Tibial nerve (tissue), 4 donors: ENCODE results near the gene GANAB. TPM values are rescaled to one million over a fixed set of nuclear protein-coding genes. Genes with fewer than 3 reads are reported as not detected.
A peak's percentile ranks its signal among the peaks of the same experiment; 100 is the strongest.

Experiments used
- DNase-seq, 2 donors: peaks; one replicate each; pipeline ENCODE4 v3.0.0-alpha.2; 2019; ENCODE audit warnings: low spot score in 2 of 2
- H3K27ac ChIP-seq, 4 donors: fragments of 200-600 bp; sonication (generic) in 3 of 4; one replicate each; pipeline ENCODE4 v1.5.1; 2017 to 2019; ENCODE audit warnings: mild to moderate bottlenecking in 1 of 4
- H3K27me3 ChIP-seq, 2 donors: fragments of 200-600 bp; sonication (generic) in 1 of 2; one replicate each; pipeline versions ENCODE4 v1.5.1 to v1.6.0; 2017 to 2019
- H3K36me3 ChIP-seq, 3 donors: fragments of 200-600 bp; sonication (generic); one replicate each; pipeline ENCODE4 v1.5.1; 2018 to 2019
- H3K4me1 ChIP-seq, 4 donors: fragments of 200-600 bp; sonication (generic) in 3 of 4; one replicate each; pipeline ENCODE4 v1.5.1; 2017 to 2019
- H3K4me3 ChIP-seq, 4 donors: fragments of 200-600 bp; sonication (generic) in 3 of 4; one replicate each; pipeline ENCODE4 v1.5.1; 2017 to 2019; ENCODE audit warnings: mild to moderate bottlenecking in 1 of 4, moderate library complexity in 1 of 4
- H3K9me3 ChIP-seq, 4 donors: fragments of 200-600 bp; sonication (generic) in 3 of 4; one replicate each; pipeline ENCODE4 v1.5.1; 2017 to 2019
- EP300 ChIP-seq, 2 donors: sonication (generic); formaldehyde crosslinking; IDR thresholded peaks; one replicate each; pipeline ENCODE4 v1.6.1; 2017; ENCODE audit warnings: antibody characterized with exemption in 2 of 2, mild to moderate bottlenecking in 1 of 2
- POLR2A ChIP-seq, 2 donors: fragments of 450-650 bp; IDR thresholded peaks; one replicate each; pipeline ENCODE4 v1.6.1; 2017; ENCODE audit warnings: antibody characterized with exemption in 2 of 2, mild to moderate bottlenecking in 2 of 2, moderate library complexity in 2 of 2
- WGBS, 2 donors: methylation state at CpG; one replicate each; pipeline ENCODE4 v1.1.5; 2018; 5-methylcytosine and 5-hydroxymethylcytosine counted together
- total RNA-seq, 4 donors: library from RNA; depleted of rRNA; stranded (reverse); fragments of >200 nt; gene quantifications; one replicate each; pipeline ENCODE4 v1.1.0, GENCODE V29; 2016
- TF ChIP-seq, protein P1 (sequence below), 5 experiments: fragments of 200-600 bp in 3 of 5; fragments of 450-650 bp in 2 of 5; sonication (generic) in 3 of 5; IDR thresholded peaks; one replicate each; pipeline ENCODE4 v1.5.1; 2016 to 2019; ENCODE audit warnings: antibody characterized with exemption in 5 of 5, mild to moderate bottlenecking in 3 of 5, moderate library complexity in 2 of 5

Gene GANAB
- total RNA-seq, 4 donors from 2014 or later, result 107 to 150 (median 121) TPM

DNA sequence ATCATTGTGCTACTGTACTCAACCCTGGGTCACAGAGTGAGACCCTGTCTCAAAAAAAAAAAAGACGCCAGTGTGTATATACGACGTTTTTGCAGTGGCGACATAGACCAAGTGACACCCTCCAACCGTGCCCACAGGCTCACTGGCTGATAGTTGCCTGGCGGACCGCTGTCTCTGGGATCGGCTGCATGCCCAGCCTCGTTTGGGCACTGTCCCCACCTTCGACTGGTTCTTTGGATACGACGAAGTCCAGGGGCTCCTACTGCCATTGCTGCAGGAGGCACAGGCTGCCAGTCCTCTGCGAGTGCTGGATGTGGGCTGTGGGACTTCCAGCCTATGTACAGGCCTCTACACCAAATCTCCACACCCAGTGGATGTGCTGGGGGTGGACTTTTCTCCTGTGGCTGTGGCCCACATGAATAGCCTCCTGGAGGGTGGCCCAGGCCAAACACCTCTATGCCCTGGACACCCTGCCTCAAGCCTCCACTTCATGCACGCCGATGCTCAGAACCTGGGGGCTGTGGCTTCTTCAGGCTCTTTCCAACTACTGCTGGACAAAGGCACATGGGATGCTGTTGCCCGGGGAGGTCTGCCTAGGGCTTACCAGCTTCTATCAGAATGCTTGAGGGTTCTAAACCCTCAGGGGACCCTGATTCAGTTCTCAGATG lies 20.0 kb upstream of the GANAB start:
- H3K27me3 ChIP-seq, result no peaks in the 10 kb centered on the region
- peak overlapping the region in 3 of 4 donors; percentile 91 to 93 (median 93) for H3K27ac ChIP-seq
- no peak for DNase-seq
- peak overlapping the region; percentile 60 to 94 (median 75) for H3K4me3 ChIP-seq
- TF ChIP-seq, protein P1, sequence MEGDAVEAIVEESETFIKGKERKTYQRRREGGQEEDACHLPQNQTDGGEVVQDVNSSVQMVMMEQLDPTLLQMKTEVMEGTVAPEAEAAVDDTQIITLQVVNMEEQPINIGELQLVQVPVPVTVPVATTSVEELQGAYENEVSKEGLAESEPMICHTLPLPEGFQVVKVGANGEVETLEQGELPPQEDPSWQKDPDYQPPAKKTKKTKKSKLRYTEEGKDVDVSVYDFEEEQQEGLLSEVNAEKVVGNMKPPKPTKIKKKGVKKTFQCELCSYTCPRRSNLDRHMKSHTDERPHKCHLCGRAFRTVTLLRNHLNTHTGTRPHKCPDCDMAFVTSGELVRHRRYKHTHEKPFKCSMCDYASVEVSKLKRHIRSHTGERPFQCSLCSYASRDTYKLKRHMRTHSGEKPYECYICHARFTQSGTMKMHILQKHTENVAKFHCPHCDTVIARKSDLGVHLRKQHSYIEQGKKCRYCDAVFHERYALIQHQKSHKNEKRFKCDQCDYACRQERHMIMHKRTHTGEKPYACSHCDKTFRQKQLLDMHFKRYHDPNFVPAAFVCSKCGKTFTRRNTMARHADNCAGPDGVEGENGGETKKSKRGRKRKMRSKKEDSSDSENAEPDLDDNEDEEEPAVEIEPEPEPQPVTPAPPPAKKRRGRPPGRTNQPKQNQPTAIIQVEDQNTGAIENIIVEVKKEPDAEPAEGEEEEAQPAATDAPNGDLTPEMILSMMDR (IDR thresholded peaks at IDR 0.05), result no peak
- TF ChIP-seq POLR2A (IDR thresholded peaks at IDR 0.05), result no peak
- TF ChIP-seq EP300 (IDR thresholded peaks at IDR 0.05), result no peak
- peaks cover 0 to 36% (median 0%) of the 10 kb centered on the region in 3 donors for H3K36me3 ChIP-seq
- no peaks in the 10 kb centered on the region for H3K9me3 ChIP-seq
- peaks cover 0 to 56% (median 32%) of the 10 kb centered on the region in 4 donors for H3K4me1 ChIP-seq
- WGBS, 2 donors, result 56 to 64% methylated on average over 16 of the region's 16 CpGs

DNA sequence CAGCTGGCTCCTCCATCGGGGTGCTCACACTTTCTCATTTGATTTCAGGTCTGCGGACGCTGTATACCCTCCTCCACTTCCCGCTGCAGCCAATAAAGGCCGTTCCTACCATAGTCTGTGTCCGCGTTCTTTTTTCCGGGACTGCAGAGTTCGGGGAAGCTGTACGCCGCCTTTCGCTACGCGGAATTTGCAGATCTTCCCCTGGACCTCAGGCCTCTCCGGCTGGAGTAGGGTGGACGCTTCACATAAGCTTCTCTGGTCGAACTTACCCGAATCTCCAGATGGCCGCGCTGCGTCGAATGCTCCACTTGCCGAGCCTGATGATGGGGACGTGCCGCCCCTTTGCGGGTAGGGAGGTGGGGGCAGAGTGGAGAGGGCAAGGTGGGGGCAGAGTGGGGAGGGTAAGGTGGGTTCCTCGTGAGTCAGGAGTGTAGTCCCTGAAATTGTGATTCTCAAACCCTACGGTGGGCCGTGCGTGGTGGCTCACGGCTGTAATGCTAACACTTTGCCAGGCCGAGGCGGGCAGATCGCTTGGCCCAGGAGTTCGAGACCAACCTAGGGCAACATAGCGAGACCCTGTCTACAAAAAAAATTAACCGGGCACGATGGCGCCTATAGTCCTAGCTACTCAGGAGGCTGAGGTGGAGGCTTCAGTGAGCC lies 19.3 kb upstream of the GANAB start:
- Histone ChIP-seq H3K27me3 (no peaks in the 10 kb centered on the region), H3K4me1 (peaks cover 0 to 52% (median 30%) of the 10 kb centered on the region in 4 donors), H3K9me3 (no peaks in the 10 kb centered on the region), H3K4me3 (peak overlapping the region; percentile 60 to 94 (median 75)), H3K36me3 (peaks cover 0 to 36% (median 0%) of the 10 kb centered on the region in 3 donors), H3K27ac (peak overlapping the region; percentile 53 to 93 (median 92))
- WGBS, 2 donors, result 5 to 6% methylated on average over 36 to 38 of the region's 39 CpGs
- peak in 1 of 2 donors; percentile 33 for DNase-seq
- TF ChIP-seq EP300 (IDR thresholded peaks at IDR 0.05), result no peak
- TF ChIP-seq, protein P1 (IDR thresholded peaks at IDR 0.05), result no peak

DNA sequence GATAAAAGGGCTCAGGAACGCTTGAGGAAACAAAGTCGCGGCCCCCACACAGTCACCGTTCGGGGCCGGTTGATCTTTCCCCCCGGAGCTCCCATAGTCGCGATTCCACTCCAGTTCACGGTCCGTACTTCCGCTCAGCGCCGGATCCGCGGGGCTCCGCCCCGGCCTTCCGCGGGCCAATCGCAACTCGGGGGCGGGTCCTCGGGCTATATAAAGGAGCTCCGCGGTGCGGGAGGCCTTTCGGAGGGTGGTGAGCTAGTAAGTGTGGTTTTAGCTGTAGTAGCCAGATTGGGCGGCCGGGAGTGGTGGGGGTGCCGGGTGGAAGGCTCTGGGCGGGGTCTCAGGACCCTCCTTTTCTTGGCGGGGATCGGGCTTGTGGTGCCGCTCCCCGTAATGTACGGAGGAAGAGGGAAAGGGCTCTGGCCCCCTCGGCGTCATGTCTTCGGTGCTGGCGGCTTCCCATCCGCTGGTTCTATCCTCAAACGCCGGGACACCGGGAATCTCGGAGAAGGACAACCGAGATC lies 18.7 kb upstream of the GANAB start, which contains the start of the genes C11orf98 and CSKMT:
Gene C11orf98 (minus strand): TSS at position 136 of the 524 bp plus-strand sequence. CDS start 41 bp downstream, at position 95.
Gene CSKMT (plus strand): TSS at position 238 of the 524 bp plus-strand sequence. CDS start 568 bp downstream, outside the sequence.
- TF ChIP-seq, protein P1 (IDR thresholded peaks at IDR 0.05), result peak in 1 of 5 experiments; percentile 29
- TF ChIP-seq EP300 (IDR thresholded peaks at IDR 0.05), result peak in 1 of 2 donors; percentile 100
- peak; percentile 97 to 98 for TF ChIP-seq POLR2A (IDR thresholded peaks at IDR 0.05)
- DNase-seq, result peak; percentile 91 to 94
- Histone ChIP-seq H3K27me3 (no peaks in the 10 kb centered on the region), H3K4me3 (peak within 1 kb of the TSS; percentile 60 to 94 (median 75)), H3K4me1 (peaks cover 0 to 47% (median 24%) of the 10 kb centered on the region in 4 donors), H3K9me3 (no peaks in the 10 kb centered on the region), H3K27ac (peak within 1 kb of the TSS; percentile 53 to 93 (median 92)), H3K36me3 (peaks cover 0 to 36% (median 0%) of the 10 kb centered on the region in 3 donors)
- 0 to 1% methylated on average over 28 to 38 of the region's 47 CpGs for WGBS, 2 donors

DNA sequence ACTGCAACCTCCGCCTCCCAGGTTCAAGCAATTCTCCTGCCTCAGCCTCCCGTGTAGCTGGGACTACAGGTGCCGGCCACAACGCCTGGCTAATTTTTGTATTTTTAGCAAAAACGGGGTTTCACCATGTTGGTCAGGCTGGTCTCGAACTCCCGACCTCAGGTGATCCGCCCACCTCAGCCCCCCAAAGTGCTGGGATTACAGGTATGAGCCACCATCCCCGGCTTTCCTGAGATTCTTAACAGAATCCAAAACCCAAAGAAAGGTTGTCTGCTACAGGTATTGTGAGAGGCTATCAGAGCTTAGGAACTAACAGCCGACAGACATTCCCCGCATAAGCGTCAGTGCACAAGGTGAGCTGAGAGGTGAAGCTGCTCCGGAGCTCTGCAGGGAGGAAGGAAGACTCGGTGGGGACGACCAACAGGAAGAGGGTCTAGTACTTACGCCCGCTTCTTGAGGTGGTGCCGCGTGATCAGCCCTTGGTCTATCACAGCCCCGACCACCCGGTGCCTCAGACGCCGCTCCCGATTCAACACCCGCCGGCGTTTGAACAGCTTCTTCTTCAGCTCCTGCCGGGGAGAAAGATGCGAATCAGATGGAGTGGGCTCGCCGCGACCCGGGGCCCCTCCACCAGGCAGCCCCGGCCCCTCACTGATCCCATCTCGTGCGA lies 18.1 kb upstream of the GANAB start:
- 2 to 4% methylated on average over 23 to 25 of the region's 36 CpGs for WGBS, 2 donors
- peak overlapping the region; percentile 53 to 93 (median 92) for H3K27ac ChIP-seq
- peak overlapping the region; percentile 60 to 94 (median 75) for H3K4me3 ChIP-seq
- no peaks in the 10 kb centered on the region for H3K27me3 ChIP-seq
- peaks cover 0 to 41% (median 24%) of the 10 kb centered on the region in 4 donors for H3K4me1 ChIP-seq
- TF ChIP-seq, protein P1 (IDR thresholded peaks at IDR 0.05), result no peak
- TF ChIP-seq POLR2A (IDR thresholded peaks at IDR 0.05) (no peak), EP300 (IDR thresholded peaks at IDR 0.05) (no peak)
- H3K9me3 ChIP-seq, result no peaks in the 10 kb centered on the region
- no peak for DNase-seq
- H3K36me3 ChIP-seq, result peaks cover 0 to 36% (median 0%) of the 10 kb centered on the region in 3 donors
